NCI-H82 treated with DMSO at 0.1 percent for 48 hours (cell line): ENCODE measurements around the gene CDAN1.

ENCODE experiments used
- DNase-seq: peaks from one replicate; lab custom pipeline; 2025; ENCODE audit not compliant: unreplicated experiment; lab: John Stamatoyannopoulos, UW

The CDAN1 gene

DNA sequence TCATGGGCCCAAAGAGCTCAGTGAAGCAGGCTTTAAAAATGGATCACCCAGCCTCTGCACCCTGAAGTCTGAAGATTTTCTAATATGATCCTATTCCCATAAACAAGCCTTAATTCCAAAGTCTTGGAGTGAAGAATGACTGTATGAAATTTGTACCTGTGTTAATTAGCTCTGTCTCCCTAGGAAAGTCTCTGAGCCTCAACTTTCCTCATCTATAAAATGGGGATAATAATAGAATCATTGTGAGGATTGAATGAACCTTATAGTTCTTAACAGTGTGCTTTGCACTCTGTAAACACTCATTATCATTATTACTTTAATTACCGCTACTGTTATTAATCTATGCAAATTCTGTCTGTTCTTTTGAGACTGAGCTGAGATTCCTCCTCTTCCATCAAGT, 61.9 kb downstream of the CDAN1 start:
- no peak for DNase-seq

DNA sequence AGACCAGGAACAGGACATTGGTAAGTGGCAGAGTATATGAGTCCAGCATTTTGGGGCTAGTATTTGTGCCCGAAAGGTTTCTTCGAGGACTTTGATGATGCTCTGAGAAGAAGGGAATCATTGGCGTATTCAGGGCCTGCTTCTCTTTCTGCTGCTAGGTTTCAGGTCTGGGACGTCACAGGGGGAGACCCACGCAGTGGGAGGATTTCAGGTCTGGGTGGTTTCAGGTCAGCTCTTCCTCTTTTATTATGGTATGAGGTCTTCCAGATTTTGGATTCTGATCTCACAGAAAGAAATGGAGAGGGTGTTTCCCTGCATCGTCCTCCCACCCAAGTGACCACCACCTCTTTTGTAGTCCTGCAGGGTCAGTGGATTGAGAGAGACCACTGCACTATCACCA, 62.5 kb downstream of the CDAN1 start:
- no peak for DNase-seq
